ENCODE data around the gene CISD3. TPM values are rescaled to one million over a fixed set of nuclear protein-coding genes. Genes with fewer than 3 reads are reported as not detected.

The CISD3 gene
- total RNA-seq, result 4.2 and 5.5 TPM in 2 replicates

GRCh38 chr17:38729886-38730525, at the start of gene CISD3:
CISD3 (plus strand) TSS chr17:38730341; CDS start chr17:38730359, 18 bp downstream.

GRCh38 chr17:38704606-38705522, 25.3 kb upstream of the CISD3 start, which contains the start of gene MLLT6:
MLLT6 (plus strand) TSS chr17:38705273; CDS start chr17:38705633, 360 bp downstream.

GRCh38 chr17:38748149-38748891, 18.2 kb downstream of the CISD3 start, which contains the start of gene PCGF2:
PCGF2 (minus strand) TSS chr17:38748336; CDS start chr17:38740402, 7,934 bp downstream.

GRCh38 chr17:38752308-38753070, 22.3 kb downstream of the CISD3 start, which contains the start of gene PSMB3:
PSMB3 (plus strand) TSS chr17:38752741; CDS start chr17:38752827, 86 bp downstream.

Other genes with a start within 250 kb of the CISD3 start
- gene SRCIN1, start 124.4 kb upstream of the CISD3 start, total RNA-seq, result 0.64 and 0.68 TPM in 2 replicates
- 2.6 and 5.8 TPM in 2 replicates for gene EPOP, start 55.4 kb upstream of the CISD3 start, total RNA-seq
- 12.6 and 33.0 TPM in 2 replicates for gene MLLT6, start 25.1 kb upstream of the CISD3 start, total RNA-seq
- gene PCGF2, start 18.0 kb downstream of the CISD3 start, total RNA-seq, result 2.4 and 2.6 TPM in 2 replicates
- gene PSMB3, start 22.4 kb downstream of the CISD3 start, total RNA-seq, result 117 and 224 TPM in 2 replicates
- 15.0 and 53.5 TPM in 2 replicates for gene PIP4K2B, start 69.2 kb downstream of the CISD3 start, total RNA-seq
- gene CWC25, start 95.0 kb downstream of the CISD3 start, total RNA-seq, result 13.0 and 13.8 TPM in 2 replicates
- gene RPL23, start 123.4 kb downstream of the CISD3 start, total RNA-seq, result 1,417 and 1,864 TPM in 2 replicates
- gene LASP1, start 139.7 kb downstream of the CISD3 start, total RNA-seq, result 25.3 and 70.0 TPM in 2 replicates
- gene FBXO47, start 237.1 kb downstream of the CISD3 start, total RNA-seq, result under 0.01 and 0.07 TPM in 2 replicates

Data from nasal cavity respiratory epithelium epithelial cell of viscerocranial mucosa (primary cell).